ENCODE data around the gene CDCP2.

GRCh38 chr1:54158071-54158470 is 5.3 kb upstream of the CDCP2 start:
- no peak for TF ChIP-seq EZH2 (IDR thresholded peaks at IDR 0.05)
- TF ChIP-seq POLR2AphosphoS5 (IDR thresholded peaks at IDR 0.05; ENCODE audit: borderline replicate concordance, low read depth, low read length): no peak
- no peak for TF ChIP-seq FOXP2 (optimal IDR thresholded peaks at IDR 0.05; ENCODE audit: control extremely low read depth, extremely low read length, insufficient read depth)
